Chondrocyte (in vitro differentiated cells): ENCODE measurements around the gene ANKRD16. TPM values are rescaled to one million over a fixed set of nuclear protein-coding genes. Genes with fewer than 3 reads are reported as not detected.
"Not testable (repeated sequence)": the region's sequence is repeated elsewhere in the genome, so short reads cannot be mapped to it uniquely, and the experiment has no call there.

Source experiments
- DNase-seq: peaks from one replicate; pipeline ENCODE4 v3.0.0; 2021; ENCODE audit warnings: mixed read lengths, low spot score
- H3K27ac Mint-ChIP-seq: one replicate; pipeline ENCODE4 v1.8.0; 2021; ENCODE audit warnings: mild to moderate bottlenecking, moderate library complexity, mixed read lengths; ENCODE audit not compliant: unreplicated experiment
- H3K27me3 Mint-ChIP-seq: 2 replicates; pipeline ENCODE4 v1.8.0; 2021; ENCODE audit warnings: low read depth, mixed read lengths
- H3K36me3 Mint-ChIP-seq: 2 replicates; pipeline ENCODE4 v1.8.0; 2021; ENCODE audit warnings: low read depth, mixed read lengths
- H3K4me1 Mint-ChIP-seq: 2 replicates; pipeline ENCODE4 v1.8.0; 2021; ENCODE audit warnings: low read depth, mild to moderate bottlenecking, mixed read lengths
- H3K4me3 Mint-ChIP-seq: one replicate; pipeline ENCODE4 v1.8.0; 2021; ENCODE audit warnings: mild to moderate bottlenecking, moderate library complexity, mixed read lengths; ENCODE audit not compliant: unreplicated experiment
- H3K9me3 Mint-ChIP-seq: 2 replicates; pipeline ENCODE4 v1.8.0; 2021; ENCODE audit warnings: low read depth, mixed read lengths
- CTCF ChIP-seq: fragments of 200-600 bp; sonication (generic); IDR thresholded peaks from 2 replicates; pipeline ENCODE4 v1.5.0; 2021; ENCODE audit warnings: antibody characterized with exemption, mild to moderate bottlenecking, moderate library complexity
- total RNA-seq: library from RNA; stranded (reverse); gene quantifications from 3 replicates; pipeline ENCODE4 v1.2.1, GENCODE V29; 2021

ANKRD16 gene
- total RNA-seq, 1 donor from 2014 or later = 5.8 TPM

GRCh38 chr10:5844345-5845055 lies 45.2 kb downstream of the ANKRD16 start:
- Mint-ChIP-seq H3K4me1 (peaks cover 24% of the 10 kb centered on the region), H3K36me3 (no peaks in the 10 kb centered on the region), H3K9me3 (no peaks in the 10 kb centered on the region), H3K27ac (peak overlapping the region; percentile 38), H3K27me3 (no peaks in the 10 kb centered on the region), H3K4me3 (peak overlapping the region; percentile 13)
- peak; percentile 26 for DNase-seq
- no peak for TF ChIP-seq CTCF

- peaks cover 24% of the 10 kb centered on the region for H3K4me1 Mint-ChIP-seq
- no peak overlapping the region for H3K4me3 Mint-ChIP-seq
- TF ChIP-seq CTCF = no peak
- no peaks in the 10 kb centered on the region for H3K36me3 Mint-ChIP-seq
- no peaks in the 10 kb centered on the region for H3K9me3 Mint-ChIP-seq
- H3K27ac Mint-ChIP-seq = no peak overlapping the region
- H3K27me3 Mint-ChIP-seq = no peaks in the 10 kb centered on the region
- DNase-seq = no peak
Measured at GRCh38 chr10:5843686-5844344, 45.9 kb downstream of the ANKRD16 start.

- Mint-ChIP-seq H3K4me1 (peaks cover 24% of the 10 kb centered on the region), H3K36me3 (no peaks in the 10 kb centered on the region), H3K27ac (no peak overlapping the region), H3K4me3 (no peak overlapping the region), H3K9me3 (no peaks in the 10 kb centered on the region), H3K27me3 (no peaks in the 10 kb centered on the region)
- DNase-seq = peak; percentile 76
- no peak for TF ChIP-seq CTCF
Measured at GRCh38 chr10:5841965-5842364, 47.7 kb downstream of the ANKRD16 start.

- Mint-ChIP-seq H3K36me3 (no peaks in the 10 kb centered on the region), H3K4me1 (peaks cover 15% of the 10 kb centered on the region), H3K9me3 (no peaks in the 10 kb centered on the region), H3K27ac (no peak overlapping the region), H3K27me3 (no peaks in the 10 kb centered on the region), H3K4me3 (peak overlapping the region; percentile 40)
- TF ChIP-seq CTCF = no peak
- peak; percentile 65 for DNase-seq
Measured at GRCh38 chr10:5840314-5841307, 49.1 kb downstream of the ANKRD16 start.

GRCh38 chr10:5836181-5836580 lies 53.5 kb downstream of the ANKRD16 start:
- H3K27me3 Mint-ChIP-seq, H3K4me3 Mint-ChIP-seq, H3K36me3 Mint-ChIP-seq, H3K4me1 Mint-ChIP-seq, H3K27ac Mint-ChIP-seq, H3K9me3 Mint-ChIP-seq, DNase-seq: not testable (repeated sequence)
